CD4-positive, alpha-beta memory T cell (primary cell): ENCODE measurements around the gene DGKZ. TPM values are rescaled to one million over a fixed set of nuclear protein-coding genes. Genes with fewer than 3 reads are reported as not detected.

Experiments
- CTCF ChIA-PET: fragments of 350-600 bp; sonication (Branson Sonifier 250); formaldehyde crosslinking; loops from one replicate; lab custom pipeline; 2021; ENCODE audit warnings: inconsistent platforms; ENCODE audit not compliant: partially characterized antibody; lab: Charles Lee
- POLR2A ChIA-PET: fragments of 350-600 bp; sonication (Branson Sonifier 250); formaldehyde crosslinking; loops from one replicate; lab custom pipeline; 2021; ENCODE audit not compliant: partially characterized antibody; lab: Charles Lee
- DNase-seq, 5 donors: peaks; one replicate each; pipeline versions ENCODE4 v3.0.0 to v3.0.0-alpha.2; 2020 to 2022; ENCODE audit warnings: mixed read lengths in 1 of 5
- H3K27ac ChIP-seq: one replicate; pipeline ENCODE4 v1.7.0; 2013; ENCODE audit warnings: low read depth, low read length
- H3K27me3 ChIP-seq: 2 replicates; pipeline ENCODE4 v1.7.0; 2013; ENCODE audit warnings: mild to moderate bottlenecking, low read length, moderate library complexity; ENCODE audit not compliant: insufficient read depth
- H3K36me3 ChIP-seq: 2 replicates; pipeline ENCODE4 v1.7.0; 2013; ENCODE audit warnings: mild to moderate bottlenecking, low read length, moderate library complexity; ENCODE audit not compliant: insufficient read depth
- H3K4me1 ChIP-seq: 2 replicates; pipeline ENCODE4 v1.7.0; 2013; ENCODE audit warnings: mild to moderate bottlenecking, low read length, moderate library complexity; ENCODE audit not compliant: insufficient read depth
- H3K4me3 ChIP-seq, 2 donors: one replicate each; pipeline ENCODE4 v1.7.0; 2013; ENCODE audit warnings: low read length in 2 of 2, mild to moderate bottlenecking in 1 of 2
- H3K9me3 ChIP-seq, 2 donors: one replicate each; pipeline ENCODE4 v1.7.0; 2013; ENCODE audit warnings: low read length in 2 of 2, control low read depth in 1 of 2; ENCODE audit not compliant: control insufficient read depth in 1 of 2
- H3K27ac Mint-ChIP-seq, 7 donors: one replicate each; pipeline ENCODE4 v1.8.0; 2020 to 2021; ENCODE audit warnings: mixed read lengths in 7 of 7, mild to moderate bottlenecking in 6 of 7, inconsistent platforms in 3 of 7, moderate library complexity in 3 of 7
- H3K27me3 Mint-ChIP-seq, 2 donors: one replicate each; pipeline ENCODE4 v1.8.0; 2020 to 2021; ENCODE audit warnings: mixed read lengths in 2 of 2
- H3K36me3 Mint-ChIP-seq, 2 donors: one replicate each; pipeline ENCODE4 v1.8.0; 2020 to 2021; ENCODE audit warnings: mixed read lengths in 2 of 2, inconsistent platforms in 1 of 2, mild to moderate bottlenecking in 1 of 2
- H3K4me1 Mint-ChIP-seq, 4 donors: one replicate each; pipeline ENCODE4 v1.8.0; 2020 to 2021; ENCODE audit warnings: mixed read lengths in 4 of 4, mild to moderate bottlenecking in 1 of 4
- H3K4me3 Mint-ChIP-seq, 8 donors: one replicate each; pipeline ENCODE4 v1.8.0; 2020 to 2021; ENCODE audit warnings: mixed read lengths in 8 of 8, mild to moderate bottlenecking in 7 of 8, moderate library complexity in 6 of 8, inconsistent platforms in 3 of 8
- H3K9me3 Mint-ChIP-seq, 8 donors: one replicate each; pipeline ENCODE4 v1.8.0; 2020 to 2021; ENCODE audit warnings: mixed read lengths in 8 of 8, mild to moderate bottlenecking in 5 of 8, inconsistent platforms in 3 of 8, moderate library complexity in 1 of 8
- intact Hi-C: fragments of 100-400 bp; cut with micrococcal nuclease; formaldehyde crosslinking; loops from one replicate; pipeline ENCODE4 v1.15.1; 2023
- polyA plus RNA-seq, 2 donors: library from polyadenylated mRNA; unstranded; fragments of 300-500 nt; fragmentation: Illumina TruSeq; gene quantifications; one replicate each; pipeline ENCODE4 v1.2.3, GENCODE V29; 2021
- total RNA-seq, 2 experiments: library from RNA; stranded (reverse); gene quantifications; one replicate each; pipeline ENCODE4 v1.2.3, GENCODE V29; 2021

Gene DGKZ
- total and polyA plus RNA-seq, 4 experiments from 2014 or later: 34.8 to 235 (median 154) TPM

GRCh38 chr11:46356924-46357482 lies 9.7 kb downstream of the DGKZ start:
- POLR2A ChIA-PET: interaction anchor here (1.4 to 19.9 kb wide), 3 partner anchors 6 to 24 kb away, joined by 5 to 334 read pairs (median 334); partner anchors contain the start of gene DGKZ
- H3K27me3 ChIP-seq: no peaks in the 10 kb centered on the region
- peaks cover 5 to 36% of the 10 kb centered on the region in 2 donors for H3K36me3 Mint-ChIP-seq

DNA sequence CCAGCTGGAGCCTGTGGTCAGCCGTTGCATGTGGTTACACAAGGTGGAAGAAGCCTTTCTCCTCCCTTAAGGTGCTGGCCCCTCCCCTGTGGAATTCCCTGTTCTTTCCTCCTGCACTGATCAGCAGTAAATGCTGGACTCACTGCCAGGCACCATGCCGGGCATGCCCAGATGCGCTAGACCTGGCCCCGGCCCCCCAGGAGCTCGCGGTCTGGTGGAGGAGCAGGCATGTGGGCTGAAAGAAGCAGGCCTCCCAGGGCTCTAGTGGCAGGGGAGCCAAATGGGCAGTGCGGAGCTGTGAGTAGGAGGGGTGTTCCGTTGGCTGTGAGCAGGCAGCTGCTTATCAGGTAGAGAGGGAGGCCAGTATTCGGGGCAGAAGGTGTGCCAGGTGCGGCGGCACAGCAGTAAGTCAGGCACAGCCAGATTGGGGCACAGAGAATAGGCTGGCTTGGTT lies 10.2 kb downstream of the DGKZ start:
- peak in 1 of 5 donors; percentile 23 for DNase-seq
- H3K9me3 Mint-ChIP-seq: no peaks in the 10 kb centered on the region
- CTCF ChIA-PET: interaction anchor here (1.5 to 17.9 kb wide), 5 partner anchors 8 to 48 kb away, joined by 4 to 469 read pairs (median 7); partner anchors contain the start of gene DGKZ
- no peaks in the 10 kb centered on the region for H3K27me3 Mint-ChIP-seq
- peaks cover 5 to 33% of the 10 kb centered on the region in 2 donors for H3K36me3 Mint-ChIP-seq
- Histone ChIP-seq H3K36me3 (peaks cover 19% of the 10 kb centered on the region), H3K4me1 (peaks cover 85% of the 10 kb centered on the region), H3K27me3 (no peaks in the 10 kb centered on the region), H3K4me3 (no peak overlapping the region), H3K9me3 (no peaks in the 10 kb centered on the region), H3K27ac (peak overlapping the region; percentile 21)
- POLR2A ChIA-PET: interaction anchor here (1.2 to 19.9 kb wide), 4 partner anchors 7 to 27 kb away, joined by 4 to 334 read pairs (median 170); partner anchors contain the start of gene DGKZ
- H3K27ac Mint-ChIP-seq: peak overlapping the region; percentile 26 to 97 (median 81)
- intact Hi-C loops: no loop called here
- H3K4me1 Mint-ChIP-seq: peaks cover 43 to 88% (median 68%) of the 10 kb centered on the region in 4 donors
- peak overlapping the region in 4 of 8 donors; percentile 29 to 65 (median 44) for H3K4me3 Mint-ChIP-seq

More at GRCh38 chr11:46356924-46357482, 9.7 kb downstream of the DGKZ start:
- no peak overlapping the region for H3K4me3 ChIP-seq
- no peak overlapping the region for H3K27ac ChIP-seq
- no peaks in the 10 kb centered on the region for H3K27me3 Mint-ChIP-seq
- peaks cover 41 to 90% (median 66%) of the 10 kb centered on the region in 4 donors for H3K4me1 Mint-ChIP-seq
- peaks cover 85% of the 10 kb centered on the region for H3K4me1 ChIP-seq
- CTCF ChIA-PET: interaction anchor here (0.8 to 17.9 kb wide), 4 partner anchors 8 to 25 kb away, joined by 3 to 469 read pairs (median 8); partner anchors contain the start of gene DGKZ
- peak overlapping the region in 6 of 7 donors; percentile 26 to 97 (median 75) for H3K27ac Mint-ChIP-seq
- intact Hi-C loops: no loop called here
- no peaks in the 10 kb centered on the region for H3K9me3 ChIP-seq
- peak overlapping the region in 4 of 8 donors; percentile 14 to 73 (median 34) for H3K4me3 Mint-ChIP-seq
- H3K36me3 ChIP-seq: peaks cover 15% of the 10 kb centered on the region
- DNase-seq: peak in 1 of 5 donors; percentile 5
- H3K9me3 Mint-ChIP-seq: no peaks in the 10 kb centered on the region

- ChIA-PET CTCF (interaction anchor here (0.9 to 15.2 kb wide), 5 partner anchors 9 to 50 kb away, joined by 3 to 469 read pairs (median 4); partner anchors contain the start of gene DGKZ), POLR2A (interaction anchor here (0.8 to 19.9 kb wide), 4 partner anchors 9 to 64 kb away, joined by 3 to 334 read pairs (median 4); partner anchors contain the start of gene DGKZ)
- H3K27ac Mint-ChIP-seq: peak overlapping the region in 4 of 7 donors; percentile 50 to 88 (median 65)
- intact Hi-C loops: no loop called here
- Histone ChIP-seq H3K4me3 (no peak overlapping the region), H3K4me1 (peaks cover 85% of the 10 kb centered on the region), H3K27ac (no peak overlapping the region), H3K9me3 (no peaks in the 10 kb centered on the region), H3K36me3 (peaks cover 22% of the 10 kb centered on the region), H3K27me3 (no peaks in the 10 kb centered on the region)
- H3K36me3 Mint-ChIP-seq: peaks cover 5 to 33% of the 10 kb centered on the region in 2 donors
- H3K4me3 Mint-ChIP-seq: peak overlapping the region in 3 of 8 donors; percentile 85 to 91 (median 87)
- peaks cover 36 to 85% (median 63%) of the 10 kb centered on the region in 4 donors for H3K4me1 Mint-ChIP-seq
- no peak for DNase-seq
- no peaks in the 10 kb centered on the region for H3K9me3 Mint-ChIP-seq
- H3K27me3 Mint-ChIP-seq: no peaks in the 10 kb centered on the region
Measured at GRCh38 chr11:46359953-46360352, 12.7 kb downstream of the DGKZ start.

DNA sequence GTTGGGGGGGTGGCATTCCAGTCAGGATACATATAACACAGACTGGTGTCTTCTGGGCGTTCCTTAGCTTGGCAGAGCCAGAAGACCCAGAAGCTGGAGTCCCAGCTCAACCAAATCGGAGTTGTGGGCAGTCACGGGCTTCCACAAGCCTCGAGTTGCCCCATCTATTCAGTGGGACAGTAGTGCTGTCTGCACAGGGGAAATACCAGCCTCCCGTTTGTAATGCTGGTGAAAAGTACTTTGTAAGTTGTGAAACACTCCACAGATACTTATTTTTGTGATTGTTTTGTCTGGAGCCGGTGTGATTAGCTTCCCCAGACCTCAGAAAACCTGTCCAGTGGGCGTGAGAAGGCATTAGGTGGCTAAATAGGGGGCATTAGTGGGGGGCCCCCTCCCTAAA lies 13.6 kb downstream of the DGKZ start:
- Mint-ChIP-seq H3K4me3 (peak overlapping the region; percentile 82 to 91 (median 86)), H3K36me3 (peaks cover 5 to 39% of the 10 kb centered on the region in 2 donors), H3K27me3 (no peaks in the 10 kb centered on the region), H3K4me1 (peaks cover 38 to 89% (median 66%) of the 10 kb centered on the region in 4 donors), H3K9me3 (no peaks in the 10 kb centered on the region), H3K27ac (peak overlapping the region; percentile 74 to 95 (median 92))
- H3K4me3 ChIP-seq: peak overlapping the region; percentile 68 to 69
- H3K36me3 ChIP-seq: peaks cover 20% of the 10 kb centered on the region
- H3K4me1 ChIP-seq: peaks cover 87% of the 10 kb centered on the region
- CTCF ChIA-PET: interaction anchor here (0.9 to 15.2 kb wide), 6 partner anchors 9 to 51 kb away, joined by 3 to 469 read pairs (median 4); partner anchors contain the start of gene DGKZ
- intact Hi-C loops: loop anchor here (1.0 kb wide), 1 partner anchor 9 kb away; no protein-coding TSS in a partner anchor
- no peaks in the 10 kb centered on the region for H3K9me3 ChIP-seq
- POLR2A ChIA-PET: interaction anchor here (0.7 to 19.9 kb wide), 9 partner anchors 10 to 65 kb away, joined by 3 to 334 read pairs (median 5); partner anchors contain the start of gene DGKZ
- DNase-seq: peak in 1 of 5 donors; percentile 37
- H3K27ac ChIP-seq: peak overlapping the region; percentile 57
- no peaks in the 10 kb centered on the region for H3K27me3 ChIP-seq

- Mint-ChIP-seq H3K4me1 (peaks cover 36 to 85% (median 62%) of the 10 kb centered on the region in 4 donors), H3K27me3 (no peaks in the 10 kb centered on the region), H3K9me3 (no peaks in the 10 kb centered on the region), H3K4me3 (peak overlapping the region; percentile 82 to 91 (median 86)), H3K36me3 (peaks cover under 1 to 33% of the 10 kb centered on the region in 2 donors), H3K27ac (peak overlapping the region; percentile 74 to 95 (median 92))
- CTCF ChIA-PET: interaction anchor here (0.9 to 15.2 kb wide), 5 partner anchors 11 to 122 kb away, joined by 4 to 469 read pairs (median 4); partner anchors contain the start of gene DGKZ
- intact Hi-C loops: loop anchor here (1.0 kb wide), 1 partner anchor 9 kb away; no protein-coding TSS in a partner anchor
- Histone ChIP-seq H3K36me3 (peaks cover 13% of the 10 kb centered on the region), H3K4me1 (peaks cover 86% of the 10 kb centered on the region), H3K9me3 (no peaks in the 10 kb centered on the region), H3K27ac (peak overlapping the region; percentile 57), H3K27me3 (no peaks in the 10 kb centered on the region), H3K4me3 (peak overlapping the region; percentile 68 to 69)
- POLR2A ChIA-PET: interaction anchor here (0.7 to 19.9 kb wide), 7 partner anchors 11 to 66 kb away, joined by 3 to 334 read pairs (median 6); partner anchors contain the start of gene DGKZ
- DNase-seq: peak; percentile 58 to 82 (median 63)
Measured at GRCh38 chr11:46361283-46362155, 14.3 kb downstream of the DGKZ start.
